GM10847 (cell line): ENCODE data around the gene ZC3H14.

ENCODE experiments used
- POLR2A ChIP-seq: IDR thresholded peaks from 2 replicates; pipeline ENCODE4 v1.6.1; 2011; ENCODE audit not compliant: insufficient read length; ENCODE audit errors: extremely low read depth

Gene ZC3H14

GRCh38 chr14:88621100-88621499, 58.3 kb downstream of the ZC3H14 start:
- TF ChIP-seq POLR2A: no peak

- TF ChIP-seq POLR2A: no peak
Measured at GRCh38 chr14:88625671-88626070, 62.8 kb downstream of the ZC3H14 start.

- no peak for TF ChIP-seq POLR2A
Measured at GRCh38 chr14:88628033-88628432, 65.2 kb downstream of the ZC3H14 start.

- no peak for TF ChIP-seq POLR2A
Measured at GRCh38 chr14:88628462-88628861, 65.6 kb downstream of the ZC3H14 start.

GRCh38 chr14:88630565-88630964, 67.7 kb downstream of the ZC3H14 start:
- TF ChIP-seq POLR2A: no peak

GRCh38 chr14:88631091-88631490, 68.3 kb downstream of the ZC3H14 start:
- TF ChIP-seq POLR2A: no peak

GRCh38 chr14:88632512-88632911, 69.7 kb downstream of the ZC3H14 start:
- TF ChIP-seq POLR2A: no peak

GRCh38 chr14:88639221-88639620, 76.4 kb downstream of the ZC3H14 start:
- no peak for TF ChIP-seq POLR2A

GRCh38 chr14:88660056-88660455, 97.2 kb downstream of the ZC3H14 start:
- TF ChIP-seq POLR2A: no peak

- no peak for TF ChIP-seq POLR2A
Measured at GRCh38 chr14:88667555-88668273, 104.9 kb downstream of the ZC3H14 start.

GRCh38 chr14:88668448-88669116, 105.7 kb downstream of the ZC3H14 start:
- no peak for TF ChIP-seq POLR2A

- no peak for TF ChIP-seq POLR2A
Measured at GRCh38 chr14:88669346-88669745, 106.5 kb downstream of the ZC3H14 start.
